ENCODE measurements around the gene VAT1L.

The VAT1L gene

GRCh38 chr16:77913738-77914253, 125.4 kb downstream of the VAT1L start:
- Histone ChIP-seq H3K36me3 (ENCODE audit: insufficient read depth, low read length) (no peaks in the 10 kb centered on the region), H3K4me1 (ENCODE audit: insufficient read depth, low read length) (no peaks in the 10 kb centered on the region), H3K4me3 (ENCODE audit: low read depth in 1 of 2, low read length in 2 of 2) (no peak overlapping the region), H3K9me3 (ENCODE audit: insufficient read depth, low read length, severe bottlenecking) (no peaks in the 10 kb centered on the region), H3K4me2 (ENCODE audit: insufficient read depth, low read length) (no peak overlapping the region), H4K20me1 (ENCODE audit: insufficient read depth, low read length) (no peaks in the 10 kb centered on the region), H3K79me2 (ENCODE audit: insufficient read depth, low read length) (no peaks in the 10 kb centered on the region), H3K9ac (ENCODE audit: low read depth, low read length) (no peak overlapping the region), H3K27ac (ENCODE audit: low read length) (no peak overlapping the region), H2AFZ (ENCODE audit: low read depth, low read length) (no peak overlapping the region), H3K27me3 (ENCODE audit: insufficient read depth, low read length, poor library complexity) (no peaks in the 10 kb centered on the region)
- DNase-seq (no peak), ATAC-seq (ENCODE audit: insufficient read depth, low read depth) (no peak)
- TF ChIP-seq CTCF (IDR thresholded peaks at IDR 0.05; ENCODE audit: borderline replicate concordance, extremely low read depth, low read length, poor library complexity, severe bottlenecking) (no peak), EZH2 (IDR thresholded peaks at IDR 0.05; ENCODE audit: borderline replicate concordance, low read depth, low read length, severe bottlenecking) (no peak)

- Histone ChIP-seq H3K9ac (ENCODE audit: low read depth, low read length) (no peak overlapping the region), H4K20me1 (ENCODE audit: insufficient read depth, low read length) (no peaks in the 10 kb centered on the region), H3K27ac (ENCODE audit: low read length) (no peak overlapping the region), H3K4me3 (ENCODE audit: low read depth in 1 of 2, low read length in 2 of 2) (no peak overlapping the region), H3K4me1 (ENCODE audit: insufficient read depth, low read length) (no peaks in the 10 kb centered on the region), H3K4me2 (ENCODE audit: insufficient read depth, low read length) (no peak overlapping the region), H3K79me2 (ENCODE audit: insufficient read depth, low read length) (no peaks in the 10 kb centered on the region), H3K27me3 (ENCODE audit: insufficient read depth, low read length, poor library complexity) (no peaks in the 10 kb centered on the region), H3K9me3 (ENCODE audit: insufficient read depth, low read length, severe bottlenecking) (no peaks in the 10 kb centered on the region), H2AFZ (ENCODE audit: low read depth, low read length) (no peak overlapping the region), H3K36me3 (ENCODE audit: insufficient read depth, low read length) (no peaks in the 10 kb centered on the region)
- TF ChIP-seq CTCF (IDR thresholded peaks at IDR 0.05; ENCODE audit: borderline replicate concordance, extremely low read depth, low read length, poor library complexity, severe bottlenecking) (no peak), EZH2 (IDR thresholded peaks at IDR 0.05; ENCODE audit: borderline replicate concordance, low read depth, low read length, severe bottlenecking) (no peak)
- ATAC-seq (ENCODE audit: insufficient read depth, low read depth) (no peak), DNase-seq (no peak)
Observed at GRCh38 chr16:77916111-77916510, 127.7 kb downstream of the VAT1L start.

- DNase-seq (no peak), ATAC-seq (ENCODE audit: insufficient read depth, low read depth) (no peak)
- H3K9me3 ChIP-seq (ENCODE audit: insufficient read depth, low read length, severe bottlenecking) = no peaks in the 10 kb centered on the region
- H3K4me3 ChIP-seq (ENCODE audit: low read depth in 1 of 2, low read length in 2 of 2) = no peak overlapping the region
- H3K36me3 ChIP-seq (ENCODE audit: insufficient read depth, low read length) = no peaks in the 10 kb centered on the region
- H3K27ac ChIP-seq (ENCODE audit: low read length) = no peak overlapping the region
- no peak overlapping the region for H3K4me2 ChIP-seq (ENCODE audit: insufficient read depth, low read length)
- no peaks in the 10 kb centered on the region for H3K4me1 ChIP-seq (ENCODE audit: insufficient read depth, low read length)
- H3K27me3 ChIP-seq (ENCODE audit: insufficient read depth, low read length, poor library complexity) = no peaks in the 10 kb centered on the region
- TF ChIP-seq EZH2 (IDR thresholded peaks at IDR 0.05; ENCODE audit: borderline replicate concordance, low read depth, low read length, severe bottlenecking) (no peak), CTCF (IDR thresholded peaks at IDR 0.05; ENCODE audit: borderline replicate concordance, extremely low read depth, low read length, poor library complexity, severe bottlenecking) (no peak)
- H2AFZ ChIP-seq (ENCODE audit: low read depth, low read length) = no peak overlapping the region
- no peaks in the 10 kb centered on the region for H4K20me1 ChIP-seq (ENCODE audit: insufficient read depth, low read length)
- no peaks in the 10 kb centered on the region for H3K79me2 ChIP-seq (ENCODE audit: insufficient read depth, low read length)
- H3K9ac ChIP-seq (ENCODE audit: low read depth, low read length) = no peak overlapping the region
Observed at GRCh38 chr16:77917971-77918370, 129.6 kb downstream of the VAT1L start.
